ENCODE data around the gene TPM1.

Gene TPM1

DNA sequence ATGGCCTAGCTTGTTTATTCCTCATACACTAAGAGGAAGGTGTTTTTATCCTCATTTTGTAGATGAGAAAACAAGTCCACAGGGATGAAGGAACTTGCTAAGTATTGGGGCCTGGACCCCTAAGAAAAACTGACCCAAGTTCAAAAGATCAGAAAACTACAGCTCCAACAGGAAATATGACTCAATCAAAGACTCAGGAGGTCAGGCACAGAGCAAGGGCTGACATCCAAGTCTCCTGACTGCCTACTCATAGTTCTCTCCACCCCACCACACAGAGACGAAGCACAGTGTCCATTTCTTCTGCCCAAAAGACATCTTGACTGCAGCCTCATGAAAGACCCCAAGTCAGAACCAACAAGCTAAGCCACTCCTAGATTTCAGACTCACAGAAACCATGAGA is 26.9 kb upstream of the TPM1 start:
- DNase-seq = no peak

DNA sequence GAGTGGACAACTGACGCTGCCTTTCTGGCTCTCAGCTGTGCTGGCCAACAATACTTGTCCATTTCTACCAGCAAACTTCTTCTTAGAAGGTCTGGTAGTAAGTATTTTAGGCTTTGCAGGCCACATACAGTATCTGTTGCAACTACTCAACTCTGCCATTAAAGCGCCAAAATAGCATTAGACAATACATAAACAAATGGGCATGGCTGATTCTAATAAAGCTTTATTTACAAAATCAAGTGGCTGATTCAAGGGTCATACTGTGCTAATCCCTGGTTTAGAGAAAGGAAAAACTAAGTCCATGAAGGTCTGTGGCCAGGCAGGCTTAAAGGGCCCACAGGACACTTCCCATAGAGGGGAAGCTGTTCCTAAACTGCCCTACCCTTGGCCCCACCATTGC is 26.3 kb upstream of the TPM1 start:
- DNase-seq = no peak

DNA sequence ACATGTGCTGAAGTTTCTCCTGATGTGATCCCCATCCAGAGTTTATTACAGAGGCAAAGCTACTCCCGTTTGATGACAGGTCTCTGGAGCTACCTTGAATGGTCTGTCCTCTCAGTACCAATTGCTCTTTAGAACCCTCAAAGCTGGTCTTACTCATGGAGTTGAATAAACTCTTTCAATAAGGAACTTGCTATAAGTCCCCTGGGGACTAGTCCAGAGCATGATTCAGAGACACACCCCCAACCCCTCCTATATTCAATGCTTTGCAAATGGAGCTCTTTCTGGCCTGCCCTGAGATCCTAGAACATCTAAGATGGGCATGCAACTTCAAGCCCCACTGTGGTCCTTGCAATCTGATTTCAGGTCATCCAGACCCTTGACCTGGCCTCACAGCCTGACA is 23.9 kb upstream of the TPM1 start:
- no peak for DNase-seq

DNA sequence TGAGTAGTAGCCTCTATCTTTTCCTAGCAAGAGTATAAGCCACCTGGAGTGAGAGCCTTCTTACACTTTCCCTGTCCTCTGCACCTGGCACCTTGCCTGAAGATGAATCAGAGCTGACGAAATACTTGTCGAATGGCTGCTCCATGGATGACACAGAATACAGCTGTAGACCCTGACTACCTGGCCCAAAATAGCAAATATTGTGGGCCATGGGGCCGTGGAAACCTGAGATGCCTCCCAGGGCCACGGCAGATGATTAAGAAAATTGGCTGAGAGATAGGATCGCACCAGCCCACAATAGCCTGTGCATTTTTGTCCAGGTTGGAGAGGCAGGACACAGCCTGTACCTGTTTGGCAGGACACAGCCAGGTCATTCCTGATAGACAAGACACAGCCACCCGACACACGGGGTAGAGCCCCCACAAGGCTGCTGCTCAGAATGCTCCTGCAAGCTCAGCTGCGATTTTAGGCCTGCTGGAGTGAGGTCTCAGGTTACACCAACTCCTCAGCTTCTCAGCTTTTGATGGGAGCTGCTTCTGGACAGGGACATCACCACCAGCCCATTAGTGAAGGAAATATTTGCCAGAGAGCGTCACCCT is 22.9 kb upstream of the TPM1 start:
- DNase-seq = no peak

DNA sequence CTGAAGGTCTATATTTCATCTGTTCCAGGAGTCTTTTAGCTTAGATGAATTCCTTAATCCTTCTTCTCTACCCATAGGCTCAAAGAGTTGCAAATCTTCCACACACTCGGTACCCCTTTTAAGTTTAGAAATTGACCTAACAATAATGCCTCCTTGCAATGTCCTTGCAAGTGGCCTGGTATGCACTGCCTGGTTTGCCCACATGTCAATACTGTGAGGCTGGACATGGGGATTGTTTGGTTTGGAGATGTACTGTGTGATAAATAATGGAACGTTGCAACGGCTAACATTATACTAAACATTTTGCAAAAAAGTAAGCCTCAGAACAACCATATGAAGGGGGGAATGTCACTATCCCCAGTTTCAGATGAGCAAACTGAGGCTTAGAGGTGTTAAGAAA is 22.4 kb upstream of the TPM1 start:
- DNase-seq = no peak

DNA sequence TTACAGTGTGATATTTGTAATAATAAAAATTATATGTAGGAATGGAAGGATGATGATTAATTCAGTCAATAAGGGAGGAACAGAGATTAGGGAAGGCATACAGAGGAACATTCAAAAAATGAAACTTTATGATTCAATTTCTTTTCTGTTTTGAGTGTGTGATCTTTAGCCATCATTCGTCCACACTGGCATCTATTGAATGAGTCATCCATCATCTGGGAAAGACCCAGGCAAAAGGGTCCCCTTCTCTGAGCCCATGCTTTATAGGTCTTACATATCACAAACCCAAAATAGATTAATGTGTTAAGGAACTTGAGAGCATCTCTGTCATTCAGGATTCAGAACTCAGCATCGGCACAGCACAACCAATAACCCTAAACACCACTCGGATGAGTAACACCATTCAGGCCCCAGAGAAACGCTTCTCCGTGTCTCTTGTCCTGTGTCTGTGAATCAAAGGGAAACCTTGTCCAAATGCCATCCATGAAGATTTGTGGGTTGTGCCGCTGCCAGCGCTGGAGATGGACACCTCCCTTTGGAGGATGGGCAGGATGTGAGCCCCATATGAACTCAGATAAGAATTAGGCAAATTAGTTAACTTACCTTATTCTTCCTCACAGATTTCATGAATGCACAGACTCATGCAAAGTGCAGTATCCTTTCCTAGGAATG is 21.7 kb upstream of the TPM1 start:
- no peak for DNase-seq

DNA sequence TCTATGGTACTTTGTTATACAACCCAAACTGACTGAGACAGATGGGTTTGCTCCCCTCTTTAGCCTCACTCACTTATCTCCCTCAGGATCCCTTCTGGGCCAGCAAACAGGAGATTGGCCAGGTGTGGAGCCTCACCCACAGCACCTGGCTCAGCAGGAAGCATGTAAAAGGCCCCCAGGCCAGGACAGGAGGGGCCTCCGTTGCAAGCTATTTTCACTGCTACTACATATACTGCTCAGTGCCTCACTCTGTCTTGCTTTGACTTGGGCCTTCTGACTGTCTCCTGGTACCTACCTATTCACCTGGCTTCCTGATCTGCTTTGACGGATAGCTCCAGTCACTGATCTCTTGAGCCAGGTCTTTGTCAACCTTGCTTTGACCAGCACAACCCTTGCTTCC is 20.4 kb upstream of the TPM1 start:
- DNase-seq = no peak

DNA sequence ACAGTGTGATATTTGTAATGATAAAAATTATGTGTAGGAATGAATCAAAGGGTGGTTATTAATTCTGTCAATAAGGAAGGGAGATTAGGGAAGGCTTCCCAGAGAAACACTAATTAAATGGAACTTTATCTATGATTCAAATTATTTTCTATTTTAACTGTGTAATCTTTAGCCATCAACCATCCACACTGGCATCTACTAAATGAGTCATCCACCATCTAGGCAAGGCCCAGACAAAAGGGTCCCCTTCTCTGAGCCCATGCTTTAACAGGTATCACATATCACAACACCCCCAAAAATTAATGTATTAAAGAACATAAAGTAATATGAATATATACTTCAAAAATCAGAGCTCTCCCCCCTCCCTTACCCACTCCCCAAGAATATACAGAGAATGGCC is 19.9 kb upstream of the TPM1 start:
- DNase-seq = no peak

DNA sequence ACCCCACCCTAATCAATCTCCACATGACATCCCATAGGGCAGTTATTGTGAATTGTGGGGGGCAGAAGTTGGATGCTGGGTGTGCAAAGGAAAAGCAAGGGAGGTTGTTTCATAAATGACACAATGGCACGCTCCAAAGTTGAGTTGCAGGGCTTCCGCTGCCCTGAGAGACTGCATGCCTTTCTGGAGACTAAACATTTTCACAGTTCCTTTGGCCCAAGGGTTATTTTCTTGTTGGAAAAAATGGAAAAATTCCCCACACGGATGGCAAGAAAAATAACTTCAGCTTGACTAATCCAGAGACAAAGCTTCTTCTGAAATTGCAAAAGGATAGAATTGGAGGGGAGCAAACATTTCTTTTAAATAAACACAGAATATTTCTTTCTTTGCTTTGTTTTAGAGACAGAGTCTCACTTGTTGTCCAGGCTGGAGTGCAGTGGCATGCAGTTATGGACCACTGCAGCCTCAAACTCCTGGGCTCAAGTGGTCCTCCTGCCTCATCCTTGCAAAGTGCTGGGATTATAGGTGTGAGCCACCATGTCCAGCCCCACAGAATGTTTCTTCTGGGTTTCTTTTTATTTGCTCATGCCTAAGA is 19.1 kb upstream of the TPM1 start:
- no peak for DNase-seq

DNA sequence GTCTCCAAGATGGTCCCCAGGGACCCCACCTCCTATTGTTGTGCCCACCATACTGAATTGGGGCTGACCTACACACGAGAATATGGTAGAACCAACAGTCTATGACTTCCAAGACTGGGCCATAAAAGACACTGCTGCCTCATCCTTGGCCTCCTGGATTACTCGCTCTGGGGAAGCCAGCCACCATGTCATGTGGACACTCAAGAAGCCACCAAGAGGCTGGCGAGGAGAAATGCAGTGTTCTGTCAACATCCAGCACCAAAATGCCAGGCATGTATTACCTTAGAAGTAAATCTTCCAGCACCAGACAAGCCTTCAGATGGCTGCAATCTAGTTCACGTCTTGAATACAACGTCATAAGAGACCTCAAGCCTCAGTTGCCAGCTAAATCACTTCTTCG is 17.1 kb upstream of the TPM1 start:
- DNase-seq = no peak

DNA sequence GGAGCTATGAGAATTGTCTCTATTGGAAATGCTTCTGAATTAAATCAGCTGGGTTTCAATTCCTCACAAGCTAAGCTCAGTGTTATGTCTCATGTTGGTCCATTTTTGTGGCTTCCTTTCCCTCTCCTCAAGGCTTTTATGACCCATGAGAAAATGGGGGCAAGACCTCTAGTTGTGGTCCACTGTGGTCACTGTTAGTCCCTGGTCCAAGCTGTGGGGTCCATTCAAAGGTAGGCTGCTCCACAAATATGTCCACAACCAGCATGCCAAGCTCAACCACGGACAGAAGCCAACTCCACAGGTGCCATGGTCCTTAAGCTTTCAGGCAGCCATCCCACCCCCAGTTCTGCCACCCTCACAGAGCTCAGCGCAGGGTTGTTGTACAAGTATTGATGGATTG is 14.9 kb upstream of the TPM1 start:
- DNase-seq = no peak

DNA sequence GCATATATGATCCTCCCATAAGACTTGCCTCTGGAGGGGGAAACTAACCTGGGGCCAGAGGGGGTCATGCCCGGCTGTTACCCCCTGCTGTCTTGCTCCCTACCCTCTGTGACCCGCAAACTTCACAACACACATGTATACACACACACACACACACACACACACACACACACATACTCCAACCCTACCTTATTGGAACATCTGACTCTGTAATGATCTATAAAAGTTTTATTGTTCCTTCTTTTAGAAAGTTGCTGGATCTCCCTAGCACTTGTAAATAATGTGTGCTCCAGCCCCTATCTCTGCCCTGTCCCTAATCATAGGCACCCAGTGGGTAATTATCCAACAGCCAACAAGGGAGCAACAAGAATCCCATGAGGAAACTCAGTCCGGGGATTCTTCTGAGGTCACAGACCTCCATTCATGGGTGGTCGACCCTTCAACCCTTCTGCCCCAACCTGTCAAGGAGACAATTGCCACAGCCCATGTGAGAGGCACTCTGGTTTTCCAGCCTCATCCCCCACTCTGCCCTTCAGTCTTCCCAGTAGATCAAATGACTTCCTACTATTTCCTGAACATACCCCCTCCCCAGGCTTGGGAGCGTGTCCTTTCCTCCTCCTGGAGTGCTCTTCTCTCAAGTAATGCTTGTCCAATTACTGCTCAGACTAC is 14.0 kb upstream of the TPM1 start:
- no peak for DNase-seq

DNA sequence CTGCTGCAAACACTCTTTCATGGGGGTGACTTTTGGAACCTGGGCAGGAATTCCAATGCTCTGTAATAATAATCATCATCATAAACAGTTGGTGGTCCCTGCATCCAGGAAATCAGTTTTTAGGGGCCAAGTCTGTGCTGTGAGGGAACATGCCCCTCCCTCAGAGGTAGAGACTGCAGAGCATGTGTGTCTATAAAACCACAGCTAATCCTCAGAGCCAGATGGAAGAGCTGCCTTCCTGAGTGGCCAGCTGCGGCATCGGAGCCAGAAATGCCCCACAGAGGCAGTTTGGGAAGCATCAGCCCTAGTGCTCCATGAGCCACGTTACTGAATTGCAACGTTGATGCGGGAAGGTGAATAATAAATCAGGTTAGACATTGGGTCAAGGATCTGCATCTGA is 12.9 kb upstream of the TPM1 start:
- no peak for DNase-seq

DNA sequence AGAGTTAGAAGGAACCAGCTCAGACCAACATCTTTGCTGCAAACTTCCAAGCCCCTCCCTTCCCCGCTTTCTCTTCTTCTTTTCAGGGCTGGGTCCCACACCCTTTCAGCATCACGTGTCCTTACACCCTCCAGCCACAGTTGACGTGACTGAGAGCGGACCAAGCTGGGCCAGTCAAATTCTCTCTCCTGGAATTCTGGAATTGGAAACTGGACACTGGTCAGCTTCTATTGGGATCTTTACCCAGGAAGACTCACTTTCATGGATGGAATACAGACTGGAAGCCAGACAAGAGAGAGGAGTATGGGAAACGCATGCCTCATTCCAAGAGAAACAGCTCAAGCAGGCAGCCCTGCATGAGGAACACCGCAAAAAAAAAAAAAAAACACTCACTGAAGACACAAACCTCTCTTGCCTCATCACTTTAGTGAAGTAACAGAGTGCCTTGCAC is 12.4 kb upstream of the TPM1 start:
- DNase-seq = peak in 6 of 58 donors; percentile 1 to 22 (median 12)

DNA sequence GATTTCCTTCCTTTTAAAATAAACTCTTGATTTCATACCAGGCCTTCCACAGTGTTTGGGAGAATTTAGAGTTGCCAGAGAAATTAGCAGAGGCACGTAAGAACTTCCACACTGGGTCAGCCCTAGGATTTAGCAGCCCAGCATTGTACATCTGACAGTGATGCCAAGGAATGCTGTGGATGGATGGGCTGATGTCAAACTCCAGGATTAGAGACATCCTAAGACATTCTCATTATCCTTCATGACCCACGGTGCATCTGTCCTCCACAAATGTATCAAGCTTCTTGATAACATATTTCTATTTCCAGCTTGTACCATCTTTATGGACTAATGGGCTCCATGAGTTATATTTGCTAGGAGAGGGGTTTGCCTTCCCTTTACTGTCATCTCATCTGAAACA is 8.0 kb upstream of the TPM1 start:
- no peak for DNase-seq

DNA sequence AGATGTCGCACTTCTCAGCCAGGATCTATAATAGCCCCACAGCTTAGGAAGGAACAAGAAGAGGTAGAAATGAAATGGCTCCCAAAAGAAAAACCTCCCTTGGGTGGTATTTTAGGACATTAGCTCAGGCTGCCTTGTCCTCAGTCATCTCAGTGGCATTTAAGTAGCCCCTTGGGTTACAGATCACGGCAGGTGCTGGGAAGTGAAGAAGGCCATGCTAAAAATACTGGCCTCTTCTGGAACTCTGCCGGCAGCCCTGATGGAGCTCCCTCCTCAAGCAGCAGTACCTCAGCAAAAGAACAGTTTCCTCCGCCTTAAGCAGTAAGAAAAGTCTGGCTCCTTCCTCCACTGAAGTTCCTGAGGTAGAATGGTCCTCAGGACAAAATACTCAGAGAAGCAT is 7.3 kb upstream of the TPM1 start:
- no peak for DNase-seq

DNA sequence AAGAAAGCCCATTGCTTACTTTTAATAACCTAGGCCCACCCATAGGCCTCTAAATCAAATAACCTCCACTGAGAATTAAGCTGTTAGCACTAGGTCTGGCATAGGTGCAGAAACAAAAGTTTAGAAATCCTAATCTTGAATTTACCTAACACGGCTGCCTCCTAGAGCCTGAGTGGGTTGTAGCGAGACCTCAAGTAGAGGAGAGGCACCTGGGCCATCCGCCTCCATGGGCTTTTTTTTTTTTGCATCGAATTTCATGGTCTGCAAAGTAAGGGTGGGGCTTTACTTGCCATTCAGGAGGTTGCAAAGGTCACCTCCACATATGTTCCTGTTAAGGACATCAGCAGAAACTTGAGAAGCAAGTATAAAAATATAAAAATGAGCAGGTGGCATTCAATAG is 6.6 kb upstream of the TPM1 start:
- no peak for DNase-seq

DNA sequence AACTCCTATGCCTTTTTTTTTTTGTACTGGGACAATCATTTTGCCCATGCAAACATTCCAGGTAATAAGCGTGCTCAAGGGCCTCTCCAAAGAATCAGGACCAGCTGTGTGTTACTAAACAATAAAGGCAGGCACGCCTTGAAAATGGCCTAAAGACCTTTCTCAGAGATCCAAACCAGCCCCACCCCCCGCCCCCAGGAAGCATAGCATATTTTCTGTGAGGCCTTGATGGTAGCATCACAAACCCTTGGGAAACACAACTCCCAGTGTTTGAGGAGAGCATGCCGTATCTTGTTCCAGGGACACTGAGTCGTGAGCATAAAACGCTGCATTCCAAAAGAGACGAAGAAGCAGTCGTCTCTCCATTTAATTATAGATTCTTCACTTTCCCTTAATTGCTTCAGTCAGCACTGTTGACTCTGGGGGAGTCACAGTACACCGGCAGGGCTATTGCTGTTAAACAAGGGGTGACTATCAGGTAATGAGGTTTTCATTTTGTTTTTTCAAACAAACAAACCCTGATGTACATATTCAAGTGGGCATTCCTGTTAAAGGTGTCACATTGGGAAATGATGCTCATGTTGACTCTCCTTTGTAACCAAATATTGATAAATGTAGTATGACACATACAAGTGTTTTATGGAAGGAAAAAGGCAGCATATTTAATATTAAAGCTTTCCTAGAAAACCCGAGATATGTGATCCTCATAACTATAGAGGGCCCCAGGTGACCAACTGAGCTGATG is 4.4 kb upstream of the TPM1 start:
- no peak for DNase-seq

DNA sequence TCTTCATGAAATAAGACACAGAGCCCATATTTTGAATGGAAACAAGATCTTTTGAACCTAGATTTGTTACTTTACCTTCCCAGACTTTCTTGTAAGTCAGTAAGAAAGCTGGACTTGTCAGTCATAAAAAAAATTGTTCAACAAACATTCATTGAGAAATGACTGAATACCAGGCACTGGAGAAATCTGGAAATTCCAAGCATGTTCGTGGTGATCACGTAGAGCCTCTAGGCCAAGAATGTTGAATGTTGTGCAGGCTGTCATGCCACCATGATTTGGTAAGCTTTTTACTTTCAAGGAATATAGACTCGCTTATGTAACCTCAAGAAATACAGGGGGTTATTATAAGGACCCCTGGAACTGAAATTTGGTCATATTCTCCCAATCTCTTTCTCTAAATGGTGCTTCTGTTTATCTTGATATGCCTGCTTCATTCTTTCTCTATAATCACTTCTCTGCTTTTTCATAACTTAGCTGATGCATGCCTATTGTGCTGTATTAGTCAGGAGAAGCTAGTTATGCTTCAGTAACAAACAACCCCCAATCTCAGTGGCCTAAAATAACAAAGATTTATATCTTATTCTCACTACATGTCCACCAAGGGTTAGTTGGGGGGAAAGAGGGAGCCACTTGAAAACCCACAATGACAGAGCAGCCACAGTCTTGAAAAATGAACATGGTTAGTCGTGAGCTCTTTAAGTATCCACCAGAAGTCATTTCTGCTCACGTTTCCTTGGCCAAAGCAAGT is 3.4 kb upstream of the TPM1 start:
- no peak for DNase-seq

DNA sequence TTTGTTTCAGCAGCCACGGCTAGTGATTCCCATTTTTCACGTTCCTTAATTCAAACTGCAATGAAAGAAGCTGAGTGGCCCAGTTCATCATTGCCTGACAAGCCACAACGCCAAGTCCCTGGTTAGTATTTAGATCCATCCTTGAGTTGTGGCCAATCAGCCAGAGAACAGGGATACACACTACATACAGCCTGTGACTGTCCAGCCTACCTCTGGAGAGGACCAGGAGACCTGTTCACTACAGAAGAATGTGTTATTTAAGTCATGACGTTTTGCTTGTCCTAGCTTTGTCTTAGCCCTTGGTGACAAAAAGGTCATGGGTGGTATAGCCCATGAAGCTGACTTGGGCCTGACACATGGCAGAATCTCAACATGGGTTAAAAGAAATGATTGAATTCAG is 2.7 kb upstream of the TPM1 start:
- no peak for DNase-seq

DNA sequence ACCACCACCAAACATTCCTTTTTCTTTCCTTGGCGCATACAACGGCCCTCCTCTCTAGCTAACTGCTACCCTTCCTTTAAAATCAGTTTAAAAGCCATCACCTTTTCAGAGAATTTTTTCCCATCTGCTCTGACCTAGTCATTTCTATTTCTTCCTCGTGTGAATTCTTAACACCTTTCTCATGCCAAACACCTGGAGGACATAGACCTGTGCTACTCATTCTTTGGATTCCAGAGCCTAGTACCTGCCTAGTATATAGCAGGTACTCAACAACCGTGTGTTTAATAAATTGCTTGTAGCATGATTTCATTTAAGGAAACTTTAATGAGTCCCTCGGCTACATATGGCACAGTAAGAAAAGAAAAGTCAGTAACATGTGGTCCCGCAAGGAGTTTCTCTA is 2.0 kb upstream of the TPM1 start:
- DNase-seq = no peak
